GM19023 (cell line): Measurements from ENCODE around the gene C3AR1.

Source experiments
- ATAC-seq: cut with Tn5 transposase; IDR thresholded peaks from one replicate; pipeline ENCODE4 v1.9.1; 2021; ENCODE audit warnings: mild to moderate bottlenecking, moderate library complexity; ENCODE audit not compliant: unreplicated experiment

Gene C3AR1

GRCh38 chr12:8058506-8058905 is 7.7 kb downstream of the C3AR1 start:
- ATAC-seq = no peak

GRCh38 chr12:8057839-8058238 is 8.3 kb downstream of the C3AR1 start:
- ATAC-seq = no peak

- no peak for ATAC-seq
These were observed 8.9 kb downstream of the C3AR1 start for GRCh38 chr12:8057306-8057705.

- ATAC-seq = no peak
These were observed 11.3 kb downstream of the C3AR1 start for GRCh38 chr12:8054816-8055215.

GRCh38 chr12:8052679-8053078 is 13.5 kb downstream of the C3AR1 start:
- no peak for ATAC-seq

GRCh38 chr12:8050600-8051250 is 15.4 kb downstream of the C3AR1 start:
- ATAC-seq = no peak

- no peak for ATAC-seq
These were observed 17.3 kb downstream of the C3AR1 start for GRCh38 chr12:8048906-8049305.

GRCh38 chr12:8047842-8048241 is 18.3 kb downstream of the C3AR1 start:
- no peak for ATAC-seq

GRCh38 chr12:8045952-8046944 is 19.9 kb downstream of the C3AR1 start:
- no peak for ATAC-seq

GRCh38 chr12:8040791-8041190 is 25.4 kb downstream of the C3AR1 start:
- ATAC-seq = no peak

- ATAC-seq = no peak
These were observed 27.5 kb downstream of the C3AR1 start for GRCh38 chr12:8038659-8039114.

- no peak for ATAC-seq
These were observed 28.2 kb downstream of the C3AR1 start for GRCh38 chr12:8037947-8038346.

GRCh38 chr12:8037046-8037663 is 29.0 kb downstream of the C3AR1 start:
- ATAC-seq = no peak

- ATAC-seq = no peak
These were observed 29.8 kb downstream of the C3AR1 start for GRCh38 chr12:8036346-8036745.

GRCh38 chr12:8035440-8036010 is 30.6 kb downstream of the C3AR1 start:
- no peak for ATAC-seq

GRCh38 chr12:8034802-8035201 is 31.4 kb downstream of the C3AR1 start:
- ATAC-seq = no peak

GRCh38 chr12:8033153-8034044 is 32.8 kb downstream of the C3AR1 start:
- peak; percentile 11 for ATAC-seq

GRCh38 chr12:8032242-8033152 is 33.7 kb downstream of the C3AR1 start, which contains the start of gene FOXJ2:
Gene FOXJ2 (plus strand): TSS chr12:8032716. CDS start chr12:8039833, 7,117 bp downstream.
- ATAC-seq = peak; percentile 76

GRCh38 chr12:8031872-8032241 is 34.3 kb downstream of the C3AR1 start:
- ATAC-seq = no peak
